Amniotic stem cell (primary cell): ENCODE results near the gene PER3.

Experiments
- DNase-seq: peaks from one replicate; lab custom pipeline; 2025; lab: John Stamatoyannopoulos, UW

Gene PER3

DNA sequence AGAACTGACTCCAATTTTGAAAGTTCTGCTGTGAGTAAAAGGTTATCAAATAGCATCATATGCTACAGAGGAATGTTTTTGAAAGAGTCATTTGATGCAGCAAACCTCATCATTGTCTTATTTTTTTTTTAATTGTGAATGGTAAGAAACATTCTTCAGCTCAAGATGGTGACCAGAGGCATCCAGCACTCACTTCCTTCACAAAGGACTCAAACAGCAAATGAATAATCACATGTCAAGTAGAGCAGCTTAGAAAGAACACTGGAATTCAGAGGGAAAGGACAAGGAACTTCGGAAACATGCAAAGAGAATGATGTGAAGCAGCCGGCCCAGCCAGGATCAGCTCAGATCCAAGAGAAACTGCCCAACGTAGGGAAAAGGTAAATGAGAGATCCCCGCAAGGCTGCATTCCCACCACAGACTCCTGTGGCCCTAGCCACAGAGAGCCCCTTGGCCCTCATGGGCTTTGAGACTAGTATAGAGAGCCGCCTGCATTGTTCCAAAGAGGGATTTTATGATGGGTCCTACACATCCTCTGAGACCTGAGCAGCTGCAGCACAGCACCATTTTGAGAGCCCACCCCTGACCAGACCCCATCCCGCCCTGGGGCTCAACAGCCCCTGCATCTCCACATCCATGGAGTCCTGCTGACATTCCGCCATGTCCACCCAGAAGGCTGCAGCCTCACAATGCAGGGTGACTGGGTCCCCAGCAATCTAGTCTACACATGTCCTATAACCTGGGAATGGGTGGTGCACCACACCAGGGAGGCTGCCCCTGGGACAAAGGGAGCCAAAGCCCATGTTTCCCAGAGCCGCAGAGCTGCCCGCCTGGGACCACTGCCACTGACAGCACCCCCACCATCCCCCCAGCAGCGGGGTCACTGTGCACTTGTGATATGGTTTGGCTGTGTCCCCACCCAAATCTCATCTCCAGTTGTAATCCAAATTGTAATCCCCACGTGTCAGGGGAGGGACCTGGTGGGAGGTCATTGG lies 90.0 kb downstream of the PER3 start:
- DNase-seq, result no peak

GRCh38 chr1:7878027-7878426 lies 93.9 kb downstream of the PER3 start:
- no peak for DNase-seq

- no peak for DNase-seq
Observed at GRCh38 chr1:7879228-7879627, 95.1 kb downstream of the PER3 start.

- DNase-seq, result no peak
Observed at GRCh38 chr1:7884757-7885156, 100.7 kb downstream of the PER3 start.

DNA sequence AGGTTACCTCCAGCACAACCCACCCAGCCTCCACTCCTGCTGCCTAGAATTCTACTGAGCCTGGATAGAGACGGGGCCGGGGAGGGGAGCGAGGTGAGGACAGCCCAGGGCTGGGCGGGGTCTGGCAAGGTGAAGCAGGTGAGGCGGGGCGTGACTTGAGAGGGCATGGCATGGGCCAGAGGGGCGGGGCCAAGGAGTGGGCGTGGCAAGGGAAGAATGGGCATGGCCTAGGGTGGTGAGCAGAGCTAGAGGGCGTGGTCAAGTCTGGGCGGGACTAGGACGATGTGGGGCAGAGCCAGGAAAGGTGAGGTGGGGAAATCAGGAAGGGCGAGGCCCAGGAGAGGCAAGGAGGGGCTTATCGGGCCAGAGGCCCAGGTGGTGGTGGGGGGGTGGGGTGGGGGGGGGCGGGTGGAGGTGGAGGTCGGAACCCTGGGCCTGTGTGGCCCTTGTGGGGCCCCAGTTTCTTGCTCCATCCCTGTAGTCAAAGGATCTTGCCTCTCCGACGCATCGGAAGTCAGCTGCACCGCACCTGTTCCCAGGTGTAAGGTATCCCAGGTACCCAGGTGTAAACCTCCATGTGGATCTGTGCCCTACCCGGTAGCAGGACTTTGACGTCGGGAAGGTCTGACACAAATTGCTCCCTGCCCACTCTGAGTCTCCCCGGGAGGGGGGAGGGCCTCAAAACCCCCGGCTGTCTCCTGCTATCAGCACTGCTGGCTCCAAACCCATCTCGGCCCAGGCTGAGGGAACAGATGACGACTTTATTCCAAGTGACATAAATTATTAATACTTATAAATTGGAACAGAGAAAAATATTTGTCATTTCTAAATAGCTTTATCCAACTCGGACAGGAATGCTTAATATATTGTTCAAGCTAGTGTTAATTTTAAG lies 101.7 kb downstream of the PER3 start:
- DNase-seq, result no peak

GRCh38 chr1:7886405-7886745 lies 102.3 kb downstream of the PER3 start:
- no peak for DNase-seq

DNA sequence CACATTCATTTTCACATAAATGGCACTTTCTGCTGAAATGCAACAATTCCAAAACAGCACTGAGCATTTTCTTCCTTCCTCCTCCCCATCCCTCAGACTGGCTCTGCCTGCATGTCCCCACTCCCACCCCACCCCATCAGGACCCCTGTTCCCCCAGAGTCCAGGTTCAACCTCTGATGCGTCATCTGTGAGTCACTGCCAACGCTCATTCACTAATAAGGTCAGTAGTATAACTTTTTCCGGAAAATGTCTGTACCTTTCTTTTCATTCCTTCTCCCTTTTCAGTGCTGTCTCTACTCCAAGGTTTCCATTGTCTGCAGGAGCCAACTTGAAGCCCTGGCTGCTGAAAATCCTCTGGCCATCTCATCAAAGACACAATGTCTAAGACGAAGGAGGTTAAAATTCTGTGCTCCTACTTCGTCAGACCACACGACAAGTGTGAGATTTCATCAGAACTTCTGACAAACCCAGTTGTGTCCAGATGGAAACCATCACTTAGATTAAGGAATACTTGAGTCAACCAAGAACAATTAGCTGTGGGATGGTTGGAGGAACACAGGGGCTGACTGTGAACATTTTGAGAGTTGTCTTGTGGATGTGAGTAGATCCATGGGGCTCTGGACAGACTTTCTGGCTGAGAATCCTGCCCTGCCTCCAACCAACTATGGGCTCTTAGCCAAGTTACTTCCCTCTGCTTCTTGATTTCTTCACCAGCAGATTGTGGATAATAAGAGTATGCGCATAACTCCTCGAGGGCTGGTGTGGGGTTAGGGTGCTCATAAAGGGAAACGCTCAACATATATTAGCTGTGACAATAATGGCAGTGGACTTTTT lies 104.4 kb downstream of the PER3 start:
- no peak for DNase-seq

DNA sequence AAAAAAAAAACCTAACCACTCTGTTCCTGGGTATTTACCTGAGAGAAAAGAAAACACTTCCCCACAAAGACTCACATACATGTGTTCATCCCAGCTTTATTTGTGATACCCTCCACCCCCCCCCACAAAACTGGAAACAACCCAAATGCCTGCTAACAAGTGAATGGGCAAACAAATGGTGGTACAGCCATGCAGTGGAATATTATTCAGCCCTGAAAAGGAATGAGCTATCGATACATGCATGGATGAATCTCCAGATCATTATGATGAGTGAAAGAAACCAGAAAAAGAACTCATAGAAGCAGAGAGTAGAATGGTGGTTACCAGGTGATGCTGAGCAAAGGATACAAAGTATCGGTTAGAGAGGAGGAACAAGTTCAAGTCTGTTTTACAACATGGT lies 106.8 kb downstream of the PER3 start:
- DNase-seq, result no peak

DNA sequence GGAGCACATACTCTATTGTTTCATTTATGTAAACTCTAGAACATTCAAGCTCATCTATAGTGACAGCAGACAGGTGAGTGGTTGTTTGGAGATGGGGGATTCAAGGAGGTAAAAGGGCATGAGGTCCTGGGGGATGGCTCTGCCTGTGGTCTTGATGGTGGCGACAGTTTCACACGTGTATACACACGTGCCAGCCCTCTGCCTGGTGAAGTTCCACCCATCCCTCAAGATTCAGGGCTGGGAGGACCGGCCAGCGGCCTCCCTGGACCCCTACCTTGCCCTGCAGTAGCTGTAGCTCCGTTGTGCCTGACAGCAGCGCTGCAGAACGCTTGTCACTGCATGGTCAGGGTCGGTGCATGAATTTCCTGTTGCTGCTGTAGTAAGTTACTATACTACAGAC lies 107.7 kb downstream of the PER3 start:
- DNase-seq, result no peak

- DNase-seq, result no peak
Observed at GRCh38 chr1:7893529-7894180, 109.6 kb downstream of the PER3 start.
